Measurements from ENCODE around the gene FRMD4B.

The FRMD4B gene

DNA sequence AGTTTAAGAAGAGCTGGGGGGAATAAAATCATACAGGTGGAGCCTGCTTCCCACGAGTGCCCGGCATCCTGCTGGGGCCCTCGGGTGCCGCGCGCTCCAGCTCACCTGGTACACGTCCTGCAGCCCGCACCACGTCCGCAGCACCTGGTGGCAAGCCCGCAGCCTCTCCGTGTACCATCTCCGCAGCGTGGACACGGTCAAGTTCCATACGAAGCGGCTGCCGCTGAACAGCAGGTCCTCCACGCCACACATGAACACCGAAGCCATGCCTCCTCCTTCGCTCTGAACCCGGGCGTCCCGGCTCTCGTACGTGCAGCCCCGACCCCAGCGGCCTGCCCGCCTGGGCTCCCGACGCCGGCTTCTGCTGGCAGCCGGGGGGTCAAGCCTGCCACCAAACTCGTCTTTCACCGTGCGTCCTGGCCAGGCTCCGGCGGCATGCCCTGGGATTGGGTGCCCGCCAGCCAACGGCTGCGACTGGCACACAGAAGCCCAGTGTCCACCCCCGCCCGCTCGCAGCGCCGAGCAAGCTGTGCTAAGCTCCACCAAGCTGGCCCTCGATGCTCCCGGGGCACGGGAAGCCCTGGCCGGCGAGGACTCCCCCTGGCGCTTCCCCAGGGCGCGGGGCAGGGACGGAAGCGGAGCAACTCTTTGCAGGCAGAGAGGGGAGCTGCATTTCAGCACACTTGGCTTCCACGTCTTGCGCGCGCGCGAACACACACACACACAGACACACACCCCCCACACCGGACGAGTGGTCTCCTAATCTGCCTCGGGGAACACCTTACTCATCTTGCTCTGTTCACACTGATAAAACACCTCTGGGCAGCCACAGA lies at the start of gene FRMD4B:
Gene FRMD4B, minus strand, starts transcription at position 366 of the 833 bp plus-strand sequence. Its CDS starts 99 bp downstream, at position 267.
- DNase-seq, result no peak

DNA sequence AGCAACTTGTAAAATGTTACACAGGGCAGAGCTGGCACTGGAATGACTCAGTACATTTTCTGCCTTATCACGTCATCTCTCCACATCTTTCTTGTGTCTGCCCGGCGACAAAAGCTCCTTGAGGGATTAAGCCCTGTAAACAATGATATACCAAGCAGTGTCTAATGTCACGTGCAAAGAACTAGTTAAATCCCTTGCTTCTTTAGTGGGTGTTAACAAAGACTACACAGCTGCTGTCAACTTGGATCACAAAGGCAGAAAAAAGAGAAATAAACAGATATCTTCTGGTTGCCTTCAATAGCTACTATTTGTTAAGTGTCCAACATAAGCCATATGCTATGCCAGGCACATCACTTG lies 48.1 kb upstream of the FRMD4B start:
- no peak for DNase-seq

DNA sequence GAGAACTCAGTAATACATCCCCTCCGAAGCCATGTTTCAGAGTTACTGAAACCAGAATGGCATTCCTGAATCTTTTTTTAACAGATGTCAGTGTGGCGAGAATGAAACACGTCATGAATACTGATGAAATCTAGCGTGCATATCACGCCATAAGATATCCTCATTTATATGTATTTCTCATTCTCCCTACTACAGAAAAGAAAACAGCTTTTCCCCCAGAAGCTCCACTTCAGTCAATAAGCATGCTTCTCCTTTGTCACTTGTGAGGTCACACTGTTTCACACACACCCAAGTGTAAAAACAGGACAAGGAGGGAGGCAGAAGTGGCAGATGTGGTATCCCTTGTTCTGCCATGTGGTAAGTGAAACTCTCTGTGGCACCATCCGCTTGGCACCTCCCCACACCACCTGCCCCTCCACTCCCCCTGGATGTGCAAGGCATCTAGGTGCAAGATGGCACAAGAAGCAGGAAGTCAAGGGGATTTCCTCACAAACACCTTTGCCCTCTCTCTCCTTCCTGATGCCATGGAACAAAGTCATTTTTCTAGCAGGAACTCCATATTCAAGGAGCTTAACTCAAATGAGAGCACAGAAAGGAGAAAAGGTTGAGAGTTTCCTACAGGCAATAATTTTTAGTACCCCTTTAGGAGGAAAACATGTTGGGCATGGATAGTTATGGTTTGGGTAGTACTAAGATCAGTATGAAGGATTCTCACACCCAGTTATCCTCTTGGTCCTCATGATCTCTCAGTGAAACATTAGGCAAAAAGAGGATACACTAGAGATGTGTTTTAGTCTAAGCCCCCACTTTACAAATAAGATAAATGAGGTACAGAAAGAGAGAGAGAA lies 47.5 kb upstream of the FRMD4B start:
- no peak for DNase-seq

DNA sequence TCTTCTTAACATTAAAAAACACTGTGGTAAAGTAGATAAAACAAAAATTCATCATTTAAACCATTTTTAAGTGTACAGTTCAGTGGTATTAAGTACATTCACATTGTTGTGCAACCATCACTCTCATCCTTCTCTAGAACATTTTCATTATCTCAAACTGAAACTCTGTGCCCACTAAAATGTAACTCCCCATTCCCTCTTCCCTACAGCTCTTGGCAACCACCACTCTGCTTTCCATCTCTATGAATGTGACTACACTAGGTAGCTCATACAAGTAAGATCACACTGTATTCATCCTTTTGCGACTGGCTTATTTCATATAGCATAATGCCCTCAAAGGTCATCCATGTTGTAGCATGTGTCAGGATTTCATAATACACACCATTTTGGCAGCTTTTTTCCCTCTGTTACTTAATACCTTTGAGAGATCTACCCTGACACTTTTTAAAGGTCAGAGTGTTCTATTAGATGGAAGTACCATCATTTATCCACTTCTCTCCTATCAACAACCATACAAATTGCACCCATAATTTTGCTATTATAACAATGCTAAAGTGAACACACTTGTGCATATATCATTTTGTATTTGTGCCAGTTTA lies 42.9 kb upstream of the FRMD4B start:
- DNase-seq, result no peak

DNA sequence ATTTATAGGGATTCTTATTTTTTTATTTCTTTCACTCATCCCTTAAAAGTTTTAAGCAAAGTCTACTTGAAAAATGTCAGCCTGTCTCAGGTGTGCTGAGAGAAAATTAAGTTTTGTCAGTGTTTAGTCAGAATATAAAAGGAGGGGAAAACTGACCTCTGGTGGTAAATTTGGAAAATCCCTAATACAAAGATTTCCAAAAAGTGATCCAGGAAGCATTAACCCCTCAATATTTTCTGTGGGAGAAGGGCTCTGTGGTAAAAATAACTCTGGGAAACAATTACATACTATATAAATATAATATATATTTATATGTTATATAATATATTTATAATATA lies 41.0 kb upstream of the FRMD4B start:
- no peak for DNase-seq

DNA sequence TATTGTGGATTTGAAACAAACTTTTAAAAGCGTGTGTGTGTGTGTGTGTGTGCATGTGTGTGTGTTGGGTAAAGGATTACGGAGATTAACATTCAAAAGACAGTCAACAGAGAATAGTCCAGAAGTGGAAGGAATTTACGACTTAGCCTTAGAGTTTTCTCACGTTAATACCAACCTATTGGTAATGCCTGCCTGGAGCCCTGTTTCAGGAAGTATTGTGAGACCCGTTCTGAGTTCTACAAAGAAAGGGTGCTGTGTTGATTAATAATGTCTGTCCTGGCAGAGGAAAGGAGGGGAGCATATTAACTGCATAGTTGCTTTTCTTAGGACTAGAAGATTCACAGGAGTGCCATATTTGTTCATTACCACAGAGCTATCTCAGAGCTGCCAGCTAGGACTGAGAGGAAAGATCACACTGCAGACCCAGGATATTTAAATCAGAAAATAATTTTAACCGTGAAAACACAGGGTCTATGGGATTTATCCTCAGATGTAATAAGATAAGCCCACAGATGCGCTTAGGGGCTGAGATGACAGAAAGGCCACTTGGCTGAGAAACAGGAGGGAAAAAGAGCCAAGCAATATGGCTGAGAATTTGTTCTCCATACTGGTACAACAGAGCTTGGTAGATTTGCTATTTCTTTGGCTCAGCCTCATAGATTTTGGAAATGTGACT lies 40.5 kb upstream of the FRMD4B start:
- DNase-seq, result no peak

DNA sequence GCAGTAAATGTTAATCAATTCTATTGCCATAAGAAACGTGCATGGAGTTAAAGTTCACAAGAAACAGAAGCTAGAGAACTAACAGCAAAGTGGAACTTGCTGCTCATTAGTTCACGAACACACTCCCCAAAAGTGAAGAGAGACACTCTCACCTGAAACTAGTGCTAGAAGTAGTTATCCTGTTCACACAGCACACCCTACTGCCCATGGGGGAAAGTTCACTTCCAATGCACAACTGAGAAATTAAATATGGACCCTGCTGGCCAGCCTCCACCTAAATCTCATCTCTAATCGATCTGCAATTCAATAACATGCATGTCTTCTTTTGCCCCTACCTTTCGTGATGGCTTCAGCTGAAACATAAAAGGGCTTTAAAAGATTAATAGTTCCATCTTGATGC lies 39.4 kb upstream of the FRMD4B start:
- no peak for DNase-seq

DNA sequence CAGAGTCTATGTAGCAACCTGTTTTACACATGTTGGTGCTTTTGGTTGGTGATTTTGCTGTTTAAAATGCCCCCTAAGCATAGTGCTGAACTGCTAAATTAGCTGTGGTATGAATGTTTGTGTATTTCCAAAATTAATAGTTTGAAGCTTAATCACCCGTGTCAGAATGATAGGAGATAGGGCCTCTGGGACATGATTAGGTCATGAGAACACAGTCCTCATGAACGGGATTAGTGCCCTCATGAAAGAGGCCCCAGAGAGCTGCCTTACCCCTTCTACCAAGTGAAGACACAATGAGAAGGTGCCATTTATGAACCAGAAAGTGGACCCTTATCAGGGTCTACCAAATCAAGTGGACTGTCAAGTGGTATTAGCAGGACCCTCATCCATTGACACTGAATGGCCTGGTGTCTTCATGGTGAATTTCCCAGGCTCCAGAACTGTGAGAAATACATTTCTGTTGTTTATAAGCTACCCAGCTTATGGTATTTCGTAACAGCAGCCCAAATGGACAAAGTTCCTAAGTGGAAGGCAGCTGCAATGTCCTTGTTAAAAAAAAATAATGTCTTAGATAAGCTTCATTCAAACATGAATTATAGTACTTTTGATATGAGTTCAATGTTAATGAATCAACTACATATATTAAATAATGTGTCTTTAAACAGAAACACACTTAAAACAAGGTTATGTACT lies 37.7 kb upstream of the FRMD4B start:
- DNase-seq, result no peak

DNA sequence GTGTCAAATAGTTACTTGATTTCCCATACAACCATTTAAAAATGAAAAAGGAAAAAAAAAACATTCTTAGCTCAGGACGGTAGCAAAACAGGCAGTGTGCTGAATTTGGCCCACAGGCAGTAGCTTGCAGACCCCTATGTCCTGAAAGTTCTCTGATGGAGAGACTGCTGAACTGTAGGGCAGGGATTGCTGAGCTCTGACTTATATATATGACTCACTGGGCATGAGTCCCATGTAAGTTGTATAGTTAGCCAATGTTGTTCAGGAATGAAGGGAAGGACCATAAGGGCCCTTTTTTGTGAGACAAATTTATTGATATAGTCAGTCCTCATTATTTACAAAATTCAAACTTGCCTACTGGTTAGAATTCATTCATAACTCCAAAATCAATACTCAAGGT lies 36.9 kb upstream of the FRMD4B start:
- DNase-seq, result no peak

DNA sequence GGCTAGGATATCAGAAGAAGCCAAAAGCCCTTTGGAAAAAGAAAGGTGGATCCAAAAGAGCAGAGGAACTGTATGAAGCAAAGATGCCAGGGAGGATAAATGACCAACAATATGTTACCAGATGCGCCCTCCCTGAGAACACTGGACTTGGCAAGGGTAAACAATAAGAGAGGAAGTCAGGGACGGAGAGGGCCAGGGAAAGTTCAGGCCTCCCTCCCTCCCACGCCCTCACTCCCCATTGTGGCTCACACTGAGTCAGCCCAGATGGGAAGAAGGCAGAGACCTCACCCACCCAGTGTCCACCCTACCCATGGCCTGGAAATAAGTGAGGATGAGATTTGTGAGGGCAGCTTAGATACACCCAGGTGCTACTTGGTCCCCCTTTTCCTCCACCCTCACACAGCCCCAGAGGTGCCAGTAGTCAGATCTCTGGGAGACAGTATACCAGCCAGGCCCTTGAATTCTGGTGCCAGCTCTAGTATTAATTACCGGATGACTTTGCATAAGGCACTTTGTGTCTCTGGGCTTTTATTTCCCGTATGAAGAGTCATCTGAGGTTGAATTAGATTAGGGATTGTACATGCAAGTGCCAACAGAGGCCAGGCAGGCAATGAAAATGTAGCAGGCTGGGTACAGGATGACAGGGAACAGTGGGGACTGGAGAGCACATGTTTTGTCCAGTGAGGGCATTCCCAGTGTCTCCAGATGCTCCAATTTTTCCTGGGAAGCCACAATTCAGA lies 35.1 kb upstream of the FRMD4B start:
- DNase-seq, result no peak

DNA sequence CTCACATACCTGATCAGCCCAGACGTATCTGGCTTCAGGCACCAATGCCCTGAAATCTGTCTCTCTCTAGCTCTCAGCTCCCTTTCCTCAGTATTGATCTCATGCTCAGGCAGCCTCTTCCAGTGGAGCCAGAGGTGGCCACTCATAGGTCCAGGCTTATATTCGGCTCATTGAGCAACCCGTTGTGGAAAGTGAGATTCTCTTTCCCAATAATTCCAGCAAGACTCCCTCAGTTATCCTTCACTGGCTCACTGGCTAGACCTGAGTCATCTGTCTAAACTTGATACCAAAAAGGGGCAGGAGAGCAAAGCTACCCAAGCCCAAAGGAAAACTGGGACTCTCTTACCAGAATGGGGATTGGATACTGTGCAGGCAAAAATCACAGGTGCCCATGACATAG lies 33.4 kb upstream of the FRMD4B start:
- no peak for DNase-seq

DNA sequence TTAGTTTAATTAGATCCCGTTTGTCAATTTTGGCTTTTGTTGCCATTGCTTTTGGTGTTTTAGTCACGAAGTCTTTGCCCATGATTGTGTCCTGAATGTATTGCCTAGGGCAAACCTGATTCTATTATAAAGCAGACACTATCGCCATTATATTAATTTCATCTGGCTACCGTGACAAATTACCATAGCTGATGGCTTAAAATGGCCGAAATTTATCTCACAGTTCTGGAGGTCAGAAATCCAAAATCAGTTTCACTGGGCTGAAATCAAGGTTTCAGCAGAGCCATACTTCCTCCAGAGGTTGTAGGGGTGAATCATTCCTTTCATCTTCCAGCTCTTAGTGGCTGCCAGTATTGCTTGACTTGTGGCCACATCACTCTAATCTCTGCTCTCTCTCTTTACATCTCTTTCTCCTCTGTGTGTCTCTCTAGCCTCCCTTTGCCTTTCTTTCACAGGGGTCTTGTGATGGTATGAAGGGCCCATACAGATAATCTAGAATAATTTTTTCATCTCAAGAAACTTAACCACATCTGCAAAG lies 31.7 kb upstream of the FRMD4B start:
- DNase-seq, result no peak

DNA sequence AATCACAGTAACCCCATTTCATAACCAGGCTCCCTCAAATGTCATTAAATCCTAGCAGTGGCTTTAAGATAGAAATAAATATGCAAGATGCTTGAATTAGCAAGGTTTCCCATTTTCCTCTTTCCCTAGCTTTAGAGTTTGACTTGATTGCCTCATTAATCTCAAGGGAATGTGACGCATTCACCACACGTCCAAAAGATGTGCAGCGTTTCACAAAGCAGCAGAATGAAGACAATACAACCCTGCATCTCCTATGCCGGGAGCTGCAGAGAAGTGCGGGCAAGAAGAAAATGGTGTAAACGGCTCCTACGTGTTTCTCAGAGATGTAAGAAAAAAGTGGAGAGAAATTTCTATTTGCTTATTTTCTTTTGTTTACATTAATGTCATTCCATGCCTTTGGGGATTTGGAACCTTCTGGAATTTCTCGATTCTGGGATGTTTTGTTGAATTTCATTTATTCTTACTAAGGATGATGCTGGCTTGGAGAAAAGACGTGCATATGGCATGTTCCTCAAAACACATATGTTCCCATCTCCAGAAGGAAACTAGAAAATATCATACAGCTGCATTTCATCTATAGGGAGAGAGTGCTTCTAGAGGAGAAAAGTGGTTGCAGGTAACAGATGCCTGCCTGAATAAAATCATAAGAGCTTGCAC lies 27.8 kb upstream of the FRMD4B start:
- DNase-seq, result no peak

DNA sequence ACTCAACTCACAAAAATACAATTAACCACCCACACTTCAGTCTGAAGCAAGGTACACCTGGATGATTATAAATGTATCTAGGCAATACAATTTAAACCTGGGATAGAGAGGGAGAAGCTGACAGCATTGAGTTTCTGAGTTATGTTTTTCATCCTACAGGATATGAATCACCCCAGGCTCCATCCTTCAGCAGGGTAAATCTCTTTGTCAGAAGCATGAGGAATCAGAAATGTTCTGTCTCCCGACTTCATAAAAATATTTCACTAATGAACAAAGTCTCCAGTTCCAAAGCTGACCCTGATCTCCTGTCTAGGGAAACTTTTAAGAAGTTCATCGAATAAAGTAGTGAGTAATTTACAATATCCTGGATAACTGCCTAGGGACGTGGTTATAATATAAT lies 25.5 kb upstream of the FRMD4B start:
- no peak for DNase-seq

DNA sequence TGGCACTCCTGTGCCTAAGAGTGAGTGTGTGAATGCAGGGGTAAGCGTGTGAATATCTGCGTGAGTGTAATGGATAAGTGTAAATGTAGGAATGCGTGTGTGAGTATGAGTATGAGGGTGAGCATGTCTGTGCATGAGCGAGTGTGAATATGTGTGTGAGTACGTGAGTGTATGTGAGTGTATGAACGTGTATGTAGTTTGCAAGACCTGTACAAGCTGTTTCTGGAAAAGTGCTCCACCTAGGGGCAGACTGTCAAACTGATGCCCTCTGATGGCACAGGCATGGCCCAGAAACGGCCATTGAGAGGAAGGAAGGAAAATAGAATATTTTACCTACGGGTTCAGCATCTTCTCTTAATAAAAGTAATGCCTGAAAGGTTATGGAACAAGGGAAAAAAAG lies 24.4 kb upstream of the FRMD4B start:
- DNase-seq, result peak; percentile 41

DNA sequence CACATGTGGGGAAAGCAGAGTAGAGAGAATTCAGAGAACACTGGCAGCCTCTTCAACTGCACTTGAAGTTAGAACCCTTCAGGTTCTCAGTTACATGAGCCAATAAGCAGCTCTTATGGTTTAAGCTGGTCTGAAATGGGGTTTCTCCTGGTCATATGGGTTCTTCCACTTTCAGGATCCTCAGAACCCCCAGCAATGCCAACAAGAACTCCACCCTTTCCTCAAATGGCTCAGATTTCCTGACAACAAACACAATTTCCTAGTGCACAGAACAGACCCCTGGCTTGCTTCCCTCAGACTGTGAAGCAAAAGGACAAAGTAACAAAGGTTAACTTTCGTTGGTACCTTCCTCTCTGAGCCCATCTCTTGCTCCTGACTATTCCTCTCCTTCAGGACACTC lies 23.9 kb upstream of the FRMD4B start:
- DNase-seq, result no peak

DNA sequence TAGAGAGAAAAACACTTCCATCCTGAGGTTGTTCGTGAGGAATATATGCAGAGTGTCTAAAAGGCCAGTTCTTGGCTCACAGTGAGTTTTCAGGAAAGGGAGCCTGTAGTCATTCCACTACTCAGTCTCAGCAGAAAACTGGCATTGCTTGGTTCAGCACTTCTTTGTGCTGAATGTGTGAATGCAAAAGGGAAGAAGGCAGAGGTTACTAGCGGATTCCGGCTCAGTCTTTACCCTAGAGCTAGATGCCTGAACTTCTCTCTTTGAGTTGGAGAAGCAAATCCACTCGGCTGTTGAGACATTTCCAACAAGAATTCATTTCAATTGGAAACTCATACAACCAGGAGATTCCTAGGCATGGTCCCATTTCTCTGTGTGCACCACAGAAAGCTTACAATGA lies 23.1 kb upstream of the FRMD4B start:
- no peak for DNase-seq

DNA sequence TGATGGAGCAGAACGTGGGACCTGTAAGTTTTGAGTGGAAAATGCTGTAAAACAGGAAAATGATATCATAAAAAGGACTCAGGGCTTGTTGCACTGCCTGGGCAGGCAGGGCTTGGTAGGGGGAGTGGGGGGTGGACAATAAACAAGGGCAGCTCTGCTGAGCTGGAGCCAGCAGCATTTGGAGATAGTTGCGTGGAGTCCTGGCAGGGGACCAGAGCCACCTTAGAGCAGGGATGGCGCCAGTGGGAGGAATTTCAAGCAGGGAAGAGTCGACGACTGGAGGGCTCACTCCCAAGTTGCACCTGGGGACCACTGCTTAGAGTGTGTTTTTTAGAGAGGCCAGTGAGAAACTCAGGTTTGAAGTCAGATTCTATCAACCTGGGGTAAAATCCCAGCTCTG lies 22.7 kb upstream of the FRMD4B start:
- DNase-seq, result no peak

DNA sequence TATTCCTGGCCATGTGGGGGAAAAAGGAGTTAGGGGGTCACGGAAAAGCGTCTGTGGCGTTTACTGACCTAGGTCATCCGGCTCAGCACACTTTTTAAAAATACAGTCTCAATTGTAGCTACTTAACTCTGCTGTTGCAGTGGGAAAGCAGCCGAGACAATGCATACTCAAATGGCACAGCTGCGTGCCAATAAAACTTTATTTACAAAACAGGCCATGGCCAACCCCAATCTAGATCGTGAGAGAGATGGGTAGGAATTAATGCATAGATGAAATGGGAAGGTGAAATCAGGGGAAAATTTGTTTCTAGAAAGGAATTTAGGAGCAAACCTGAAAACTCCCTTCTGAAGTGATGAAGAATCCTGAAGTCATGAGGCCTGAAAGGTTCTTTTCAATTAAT lies 22.0 kb upstream of the FRMD4B start:
- DNase-seq, result no peak

DNA sequence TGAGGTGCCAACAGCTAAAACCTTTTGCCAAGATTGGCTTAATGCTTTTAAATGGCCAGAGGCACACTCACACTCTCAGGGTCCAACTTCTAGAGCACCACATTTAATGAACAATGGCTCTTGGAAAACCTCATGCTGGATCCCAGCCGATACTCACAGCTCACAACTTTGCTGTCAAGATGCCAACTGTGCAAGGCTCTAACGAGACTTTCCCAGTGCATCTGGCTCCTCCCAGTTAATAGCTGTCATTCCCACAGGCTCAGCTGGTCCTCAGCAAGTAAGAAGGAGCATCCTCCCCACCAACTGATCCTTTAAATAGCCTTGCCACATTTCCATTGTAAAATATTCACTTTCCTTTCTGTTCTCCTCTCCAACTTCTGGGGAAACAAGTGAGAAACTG lies 20.3 kb upstream of the FRMD4B start:
- no peak for DNase-seq

DNA sequence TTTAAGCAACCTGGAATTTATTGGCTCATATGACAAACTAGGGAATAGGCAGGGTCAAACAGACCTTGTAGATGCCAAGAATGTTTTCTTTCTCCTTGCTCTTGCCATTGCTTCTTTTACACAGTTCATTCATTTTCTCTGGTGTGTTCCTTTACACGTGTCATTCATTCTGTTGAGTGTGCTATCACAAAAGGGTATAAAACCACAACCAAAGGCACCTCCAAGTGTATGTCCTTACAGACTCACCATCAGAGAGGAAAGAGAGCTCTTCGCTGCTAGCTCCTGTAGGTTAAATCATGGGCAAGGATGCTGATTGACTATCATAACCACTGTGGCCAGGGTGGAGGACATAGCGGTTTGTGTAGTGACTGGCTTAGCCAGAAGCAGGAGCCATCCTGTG lies 19.2 kb upstream of the FRMD4B start:
- no peak for DNase-seq

Data from activated effector memory CD4-positive, alpha-beta T cell treated with Interleukin-2 at 50 U/mL for 16 hours (primary cell).